K562 (cell line): ENCODE results near the gene OXA1L.

Source experiments
- CTCF ChIP-seq, 3 experiments: IDR thresholded peaks in 2 of 3; conservative IDR thresholded peaks in 1 of 3; 2 replicates each; pipeline ENCODE4 v1.5.1; 2011 to 2012; ENCODE audit warnings: low read length in 3 of 3, mild to moderate bottlenecking in 3 of 3, control low read depth in 2 of 3, improper control_type of control experiment in 1 of 3, inconsistent platforms in 1 of 3, low read depth in 1 of 3, mixed read lengths in 1 of 3, moderate library complexity in 1 of 3; ENCODE audit not compliant: insufficient read depth in 2 of 3
- JUN ChIP-seq, 2 experiments: sonication (generic) in 1 of 2; formaldehyde crosslinking in 1 of 2; IDR thresholded peaks; 2 replicates each; pipeline versions ENCODE4 v1.6.1 to v1.8.0; 2012 to 2022; ENCODE audit warnings: borderline replicate concordance in 2 of 2, mild to moderate bottlenecking in 2 of 2, improper control_type of control experiment in 1 of 2, low read depth in 1 of 2, low read length in 1 of 2, missing genetic modification reagents in 1 of 2
- KDM1A ChIP-seq, 2 experiments: fragments of 450-650 bp; IDR thresholded peaks; 2 replicates each; pipeline ENCODE4 v1.6.1; 2016; ENCODE audit warnings: mild to moderate bottlenecking in 2 of 2

DNA sequence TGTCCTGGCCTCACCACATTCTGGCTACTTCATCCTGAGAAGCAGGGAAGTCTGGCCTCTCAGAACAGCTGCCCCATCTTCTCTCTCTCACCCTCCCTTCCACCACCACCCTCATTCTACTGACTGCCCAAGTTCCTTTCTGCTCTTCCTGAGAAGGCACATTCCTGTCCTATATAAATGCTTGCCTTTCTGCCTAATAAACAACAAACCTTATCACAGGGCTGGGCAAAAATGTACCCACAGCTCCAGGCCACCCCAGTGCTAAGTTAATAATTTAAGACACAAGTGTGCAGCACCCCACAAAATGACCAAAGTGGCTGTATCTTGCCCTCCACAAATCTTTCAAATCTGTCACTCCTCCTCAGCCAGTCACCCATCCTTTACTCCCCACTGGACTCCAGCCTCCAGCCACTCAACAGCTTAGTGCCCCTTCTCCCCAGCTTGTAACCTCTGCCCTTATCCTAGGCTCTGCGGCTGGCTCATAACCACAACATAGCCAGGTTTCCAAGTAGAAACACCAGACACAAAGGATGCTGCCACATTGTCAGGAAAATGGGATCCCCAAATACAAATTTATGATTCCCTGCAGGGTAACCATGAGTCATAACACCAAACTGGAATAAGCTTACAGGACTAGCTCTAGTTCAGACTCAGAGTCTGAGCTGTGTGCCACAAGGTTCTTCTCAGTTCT, 15.0 kb downstream of the OXA1L start:
- TF ChIP-seq CTCF (IDR thresholded peaks at IDR 0.05 in 2 of 3, conservative IDR thresholded peaks at IDR 0.05 in 1 of 3; ENCODE audit: insufficient read depth in 2 of 3, low read depth in 1 of 3, low read length in 3 of 3) (no peak), KDM1A (IDR thresholded peaks at IDR 0.05) (no peak), JUN (IDR thresholded peaks at IDR 0.05; ENCODE audit: borderline replicate concordance, low read depth, low read length) (no peak), JUN (CRISPR knock-in tag; IDR thresholded peaks at IDR 0.05; ENCODE audit: borderline replicate concordance) (no peak)
